Uterus (tissue), 2 donors: ENCODE measurements around the gene TMEM258.

Experiments used
- POLR2A ChIP-seq, 2 donors: fragments of 450-650 bp; IDR thresholded peaks; one replicate each; pipeline ENCODE4 v1.6.1; 2016; ENCODE audit warnings: antibody characterized with exemption in 2 of 2, mild to moderate bottlenecking in 1 of 2, moderate library complexity in 1 of 2
- TF ChIP-seq, protein P1 (sequence below), 4 experiments: fragments of 200-600 bp in 2 of 4; fragments of 450-650 bp in 2 of 4; sonication (generic) in 2 of 4; IDR thresholded peaks; one replicate each; pipeline ENCODE4 v1.5.1; 2016 to 2019; ENCODE audit warnings: antibody characterized with exemption in 4 of 4, mild to moderate bottlenecking in 2 of 4, moderate library complexity in 1 of 4

DNA sequence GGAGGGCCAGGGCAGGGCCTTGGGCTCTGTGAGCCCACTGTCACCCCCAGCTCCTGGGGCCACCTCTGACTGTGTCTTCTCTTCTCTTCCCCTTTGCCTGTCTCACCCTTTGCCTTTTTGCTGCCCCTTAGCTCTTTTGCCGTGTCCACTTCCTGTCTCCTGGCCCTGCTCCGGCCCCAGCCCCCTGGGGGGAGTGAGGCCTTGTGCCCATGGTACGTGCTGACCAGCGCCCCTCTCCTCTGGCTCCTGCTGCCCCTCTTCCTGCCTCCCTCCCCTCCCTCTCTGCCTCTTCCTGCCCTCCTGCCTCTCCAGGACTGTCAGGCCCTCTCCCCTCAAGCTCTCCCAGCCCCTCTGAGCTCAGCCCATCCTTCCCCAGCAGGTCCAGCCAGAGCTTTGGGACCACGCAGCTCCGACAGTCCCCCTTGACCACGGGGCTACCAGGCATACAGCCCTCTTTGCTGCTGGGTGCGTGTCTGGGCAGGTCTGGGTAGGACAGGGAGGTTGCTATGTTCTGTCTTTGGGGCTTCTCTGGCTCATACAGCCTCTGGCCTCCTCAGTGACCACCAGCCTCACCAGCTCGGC lies 11.7 kb downstream of the TMEM258 start:
- TF ChIP-seq, protein P1, sequence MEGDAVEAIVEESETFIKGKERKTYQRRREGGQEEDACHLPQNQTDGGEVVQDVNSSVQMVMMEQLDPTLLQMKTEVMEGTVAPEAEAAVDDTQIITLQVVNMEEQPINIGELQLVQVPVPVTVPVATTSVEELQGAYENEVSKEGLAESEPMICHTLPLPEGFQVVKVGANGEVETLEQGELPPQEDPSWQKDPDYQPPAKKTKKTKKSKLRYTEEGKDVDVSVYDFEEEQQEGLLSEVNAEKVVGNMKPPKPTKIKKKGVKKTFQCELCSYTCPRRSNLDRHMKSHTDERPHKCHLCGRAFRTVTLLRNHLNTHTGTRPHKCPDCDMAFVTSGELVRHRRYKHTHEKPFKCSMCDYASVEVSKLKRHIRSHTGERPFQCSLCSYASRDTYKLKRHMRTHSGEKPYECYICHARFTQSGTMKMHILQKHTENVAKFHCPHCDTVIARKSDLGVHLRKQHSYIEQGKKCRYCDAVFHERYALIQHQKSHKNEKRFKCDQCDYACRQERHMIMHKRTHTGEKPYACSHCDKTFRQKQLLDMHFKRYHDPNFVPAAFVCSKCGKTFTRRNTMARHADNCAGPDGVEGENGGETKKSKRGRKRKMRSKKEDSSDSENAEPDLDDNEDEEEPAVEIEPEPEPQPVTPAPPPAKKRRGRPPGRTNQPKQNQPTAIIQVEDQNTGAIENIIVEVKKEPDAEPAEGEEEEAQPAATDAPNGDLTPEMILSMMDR (IDR thresholded peaks at IDR 0.05) = no peak
- no peak for TF ChIP-seq POLR2A (IDR thresholded peaks at IDR 0.05)
